ENCODE data around the gene CSNK1D. TPM values are rescaled to one million over a fixed set of nuclear protein-coding genes. Genes with fewer than 3 reads are reported as not detected.

Gene CSNK1D
- total RNA-seq, 4 donors from 2014 or later: 16.5 to 173 (median 44.6) TPM

DNA sequence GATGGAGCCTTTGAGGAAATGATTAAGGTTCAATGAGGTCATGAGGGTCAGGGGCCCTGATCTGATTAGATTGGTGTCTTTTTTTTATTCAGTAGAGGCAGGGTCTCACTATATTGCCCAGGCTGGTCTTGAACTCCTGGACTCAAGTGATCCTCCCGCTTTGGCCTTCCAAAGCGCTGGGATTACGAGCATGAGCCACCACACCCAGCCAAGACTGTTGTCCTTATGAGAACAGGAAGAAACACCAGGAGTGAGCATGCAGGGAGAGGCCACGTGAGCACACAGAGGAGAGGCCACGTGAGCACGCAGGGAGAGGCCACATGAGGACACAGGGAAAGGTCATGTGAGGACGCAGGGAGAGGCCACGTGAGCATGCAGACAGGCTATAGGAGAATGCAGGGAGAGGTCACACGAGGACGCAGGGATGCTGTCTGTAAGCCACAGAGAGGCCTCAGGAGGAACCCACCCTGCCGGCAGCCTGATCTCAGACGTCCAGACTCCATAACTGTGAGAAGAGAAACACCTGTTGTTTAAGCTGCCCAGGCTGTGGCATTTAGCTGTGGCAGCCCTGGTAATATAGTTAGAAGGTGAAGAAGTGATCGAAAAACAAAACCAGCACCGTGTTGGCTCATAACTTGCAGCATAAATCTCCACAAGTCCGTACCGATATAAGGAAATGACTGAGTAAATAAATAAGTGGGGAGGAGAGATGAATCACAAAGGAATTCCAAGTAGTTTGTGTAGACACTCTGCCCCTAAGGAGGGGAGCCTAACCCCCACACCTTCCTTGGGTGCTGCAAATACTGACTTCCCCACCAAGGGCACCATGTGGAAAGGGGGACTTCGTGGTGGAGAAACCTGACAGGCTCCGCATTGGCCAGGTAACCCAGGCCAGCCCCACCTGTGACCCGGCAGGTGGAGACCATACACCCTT is 14.6 kb upstream of the CSNK1D start:
- Histone ChIP-seq H3K9me3 (no peaks in the 10 kb centered on the region), H3K27ac (peak overlapping the region; percentile 60 to 76), H3K36me3 (no peaks in the 10 kb centered on the region), H3K27me3 (no peaks in the 10 kb centered on the region), H3K4me3 (no peak overlapping the region), H3K4me1 (no peaks in the 10 kb centered on the region)
- peak; percentile 74 to 79 for DNase-seq
- intact Hi-C loops (cut with DNase I; ENCODE audit: low total_unique reads): no loop called here
- TF ChIP-seq CTCF (IDR thresholded peaks at IDR 0.05) (no peak), POLR2A (IDR thresholded peaks at IDR 0.05) (no peak)

- Histone ChIP-seq H3K27me3 (no peaks in the 10 kb centered on the region), H3K27ac (peak overlapping the region; percentile 60 to 76), H3K9me3 (no peaks in the 10 kb centered on the region), H3K4me3 (no peak overlapping the region), H3K36me3 (no peaks in the 10 kb centered on the region), H3K4me1 (no peaks in the 10 kb centered on the region)
- no peak for DNase-seq
- intact Hi-C loops (cut with DNase I; ENCODE audit: low total_unique reads): no loop called here
- TF ChIP-seq CTCF (IDR thresholded peaks at IDR 0.05) (no peak), POLR2A (IDR thresholded peaks at IDR 0.05) (no peak)
Measured at GRCh38 chr17:82287013-82287867, 13.7 kb upstream of the CSNK1D start.

GRCh38 chr17:82285141-82285540 is 11.6 kb upstream of the CSNK1D start:
- no peak for TF ChIP-seq CTCF (IDR thresholded peaks at IDR 0.05)
- no peak for TF ChIP-seq POLR2A (IDR thresholded peaks at IDR 0.05)
- peak overlapping the region; percentile 43 to 84 for H3K27ac ChIP-seq
- no peak for DNase-seq
- H3K4me3 ChIP-seq: no peak overlapping the region
- no peaks in the 10 kb centered on the region for H3K4me1 ChIP-seq
- H3K36me3 ChIP-seq: no peaks in the 10 kb centered on the region
- H3K9me3 ChIP-seq: no peaks in the 10 kb centered on the region
- intact Hi-C loops (cut with DNase I; ENCODE audit: low total_unique reads): no loop called here
- H3K27me3 ChIP-seq: no peaks in the 10 kb centered on the region

GRCh38 chr17:82283208-82283749 is 9.8 kb upstream of the CSNK1D start:
- intact Hi-C loops (cut with DNase I; ENCODE audit: low total_unique reads): no loop called here
- Histone ChIP-seq H3K27ac (no peak overlapping the region), H3K9me3 (no peaks in the 10 kb centered on the region), H3K4me1 (no peaks in the 10 kb centered on the region), H3K4me3 (no peak overlapping the region), H3K36me3 (no peaks in the 10 kb centered on the region), H3K27me3 (no peaks in the 10 kb centered on the region)
- TF ChIP-seq POLR2A (IDR thresholded peaks at IDR 0.05): no peak
- TF ChIP-seq CTCF (IDR thresholded peaks at IDR 0.05): no peak
- DNase-seq: peak in 1 of 2 donors; percentile 50
